ENCODE measurements around the gene BCL7C. TPM values are rescaled to one million over a fixed set of nuclear protein-coding genes. Genes with fewer than 3 reads are reported as not detected.

The BCL7C gene
- total and polyA plus RNA-seq, 2 of the 4 experiments (the other 2 are of a cell fraction) = 32.3 to 34.9 TPM

DNA sequence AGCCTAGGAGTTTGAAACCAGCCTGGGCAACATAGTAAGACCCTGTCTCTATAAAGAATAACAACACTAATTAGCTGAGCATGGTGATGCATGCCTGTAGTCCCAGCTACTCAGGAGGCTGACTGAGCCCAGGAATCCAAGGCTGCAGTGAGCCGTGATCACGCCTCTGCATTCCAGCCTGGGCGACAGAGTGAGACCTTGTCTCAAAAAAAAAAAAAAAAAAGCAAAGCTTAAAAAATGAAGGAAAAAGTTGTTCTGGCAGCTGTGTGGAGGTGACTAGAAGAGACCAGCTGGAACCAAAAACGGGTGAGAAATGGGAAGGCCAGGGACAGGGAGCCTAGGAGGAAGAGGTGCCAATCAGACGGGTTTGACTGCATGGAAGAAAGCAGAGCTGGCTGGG is 4.2 kb downstream of the BCL7C start:
- dilution Hi-C loops (cut with HindIII; ENCODE audit: low sequenced_read_pairs, unreplicated experiment) = no loop called here
- Histone ChIP-seq H3K4ac (ENCODE audit: low read depth, low read length) (no peak overlapping the region), H3K79me1 (ENCODE audit: low read depth in 1 of 2, low read length in 2 of 2) (peaks cover 13 to 63% of the 10 kb centered on the region in 2 experiments), H3K4me1 (ENCODE audit: control insufficient read depth, insufficient read depth, low read length) (peaks cover 11% of the 10 kb centered on the region), H4K20me1 (ENCODE audit: insufficient read depth, low read length) (no peaks in the 10 kb centered on the region), H4K5ac (ENCODE audit: low read depth, low read length) (no peak overlapping the region), H3K23ac (ENCODE audit: low read depth, low read length) (no peak overlapping the region), H2BK20ac (ENCODE audit: low read depth, low read length) (no peak overlapping the region), H3K27ac (ENCODE audit: insufficient read depth, low read length) (no peak overlapping the region), H3K14ac (replicated peaks; ENCODE audit: low read depth, low read length) (no peak overlapping the region), H2BK5ac (ENCODE audit: low read depth, low read length, poor library complexity, severe bottlenecking) (no peak overlapping the region), H2AK5ac (ENCODE audit: low read depth, low read length) (no peak overlapping the region), H3K18ac (ENCODE audit: low read depth, low read length) (no peak overlapping the region), H2BK15ac (ENCODE audit: low read depth, low read length) (no peak overlapping the region), H4K91ac (ENCODE audit: insufficient read depth, low read depth, low read length) (no peak overlapping the region), H4K8ac (ENCODE audit: low read depth in 2 of 2, low read length in 2 of 2) (no peak overlapping the region), H3K9ac (ENCODE audit: low read depth, low read length) (no peak overlapping the region), H3K4me3 (ENCODE audit: insufficient read depth, low read depth, low read length) (no peak overlapping the region), H2AK9ac (replicated peaks; ENCODE audit: low read depth, low read length, poor library complexity) (no peak overlapping the region), H3K56ac (ENCODE audit: extremely low read depth, insufficient read depth, low read length) (no peak overlapping the region), H3K9me1 (ENCODE audit: insufficient read depth, low read length) (peaks cover 10% of the 10 kb centered on the region), H3K4me2 (ENCODE audit: low read depth, low read length) (no peak overlapping the region), H3K27me3 (ENCODE audit: control insufficient read depth, insufficient read depth, low read length) (no peaks in the 10 kb centered on the region), H3K36me3 (ENCODE audit: control insufficient read depth, insufficient read depth, low read length) (peaks cover 44% of the 10 kb centered on the region), H3K9me3 (ENCODE audit: control insufficient read depth, insufficient read depth, low read length) (no peaks in the 10 kb centered on the region), H2AFZ (replicated peaks; ENCODE audit: low read length, poor library complexity) (no peak overlapping the region), H2BK120ac (ENCODE audit: low read depth, low read length) (no peak overlapping the region)
- BruUV-seq (replicated peaks) = no TSS peak
- in situ Hi-C loops (cut with MboI; ENCODE audit: low sequenced_read_pairs) = no loop called here
- TF ChIP-seq MXI1 (IDR thresholded peaks at IDR 0.05; ENCODE audit: borderline replicate concordance, low read depth, low read length) (no peak), RAD21 (IDR thresholded peaks at IDR 0.05; ENCODE audit: low read length) (no peak), NFE2L2 (IDR thresholded peaks at IDR 0.05; ENCODE audit: low read depth, low read length) (no peak), POLR2A (IDR thresholded peaks at IDR 0.05; ENCODE audit: low read depth, low read length) (no peak), BHLHE40 (IDR thresholded peaks at IDR 0.05; ENCODE audit: low read depth, low read length) (no peak), MAZ (IDR thresholded peaks at IDR 0.05; ENCODE audit: borderline replicate concordance, low read depth, low read length) (no peak), FOS (IDR thresholded peaks at IDR 0.05; ENCODE audit: low read depth, low read length) (no peak), SMC3 (IDR thresholded peaks at IDR 0.05; ENCODE audit: low read depth, low read length) (no peak), CEBPB (IDR thresholded peaks at IDR 0.05; ENCODE audit: low read depth, low read length) (no peak), CHD1 (IDR thresholded peaks at IDR 0.05; ENCODE audit: low read depth, low read length) (no peak), RCOR1 (IDR thresholded peaks at IDR 0.05; ENCODE audit: insufficient replicate concordance, low read length) (no peak), RFX5 (IDR thresholded peaks at IDR 0.05; ENCODE audit: low read depth, low read length) (no peak)
- TF ChIP-seq, protein P1, sequence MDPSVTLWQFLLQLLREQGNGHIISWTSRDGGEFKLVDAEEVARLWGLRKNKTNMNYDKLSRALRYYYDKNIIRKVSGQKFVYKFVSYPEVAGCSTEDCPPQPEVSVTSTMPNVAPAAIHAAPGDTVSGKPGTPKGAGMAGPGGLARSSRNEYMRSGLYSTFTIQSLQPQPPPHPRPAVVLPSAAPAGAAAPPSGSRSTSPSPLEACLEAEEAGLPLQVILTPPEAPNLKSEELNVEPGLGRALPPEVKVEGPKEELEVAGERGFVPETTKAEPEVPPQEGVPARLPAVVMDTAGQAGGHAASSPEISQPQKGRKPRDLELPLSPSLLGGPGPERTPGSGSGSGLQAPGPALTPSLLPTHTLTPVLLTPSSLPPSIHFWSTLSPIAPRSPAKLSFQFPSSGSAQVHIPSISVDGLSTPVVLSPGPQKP (IDR thresholded peaks at IDR 0.05; ENCODE audit: borderline replicate concordance, low read depth, low read length) = no peak
- TF ChIP-seq, protein P2, sequence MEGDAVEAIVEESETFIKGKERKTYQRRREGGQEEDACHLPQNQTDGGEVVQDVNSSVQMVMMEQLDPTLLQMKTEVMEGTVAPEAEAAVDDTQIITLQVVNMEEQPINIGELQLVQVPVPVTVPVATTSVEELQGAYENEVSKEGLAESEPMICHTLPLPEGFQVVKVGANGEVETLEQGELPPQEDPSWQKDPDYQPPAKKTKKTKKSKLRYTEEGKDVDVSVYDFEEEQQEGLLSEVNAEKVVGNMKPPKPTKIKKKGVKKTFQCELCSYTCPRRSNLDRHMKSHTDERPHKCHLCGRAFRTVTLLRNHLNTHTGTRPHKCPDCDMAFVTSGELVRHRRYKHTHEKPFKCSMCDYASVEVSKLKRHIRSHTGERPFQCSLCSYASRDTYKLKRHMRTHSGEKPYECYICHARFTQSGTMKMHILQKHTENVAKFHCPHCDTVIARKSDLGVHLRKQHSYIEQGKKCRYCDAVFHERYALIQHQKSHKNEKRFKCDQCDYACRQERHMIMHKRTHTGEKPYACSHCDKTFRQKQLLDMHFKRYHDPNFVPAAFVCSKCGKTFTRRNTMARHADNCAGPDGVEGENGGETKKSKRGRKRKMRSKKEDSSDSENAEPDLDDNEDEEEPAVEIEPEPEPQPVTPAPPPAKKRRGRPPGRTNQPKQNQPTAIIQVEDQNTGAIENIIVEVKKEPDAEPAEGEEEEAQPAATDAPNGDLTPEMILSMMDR (conservative IDR thresholded peaks at IDR 0.05; ENCODE audit: low read depth, low read length) = no peak
- DNase-seq = no peak
- ATAC-seq (ENCODE audit: low read depth) = no peak
- CTCF ChIA-PET = interaction anchor here (0.6 kb wide), 2 partner anchors 11 to 231 kb away, joined by 3 read pairs; partner anchors contain the start of gene FBRS
- WGBS, 2 experiments (ENCODE audit: extremely low coverage in 2 of 2, insufficient read length in 1 of 2) = 85% methylated on average over 4 of the region's 5 CpGs; no CpG with 5 or more reads in 1 of the 2 experiments
- intact Hi-C loops (cut with micrococcal nuclease) = no loop called here
- POLR2A ChIA-PET (ENCODE audit: unreplicated experiment) = interaction anchor here (0.6 kb wide), 1 partner anchor 13 kb away, joined by 5 read pairs; no protein-coding TSS in a partner anchor
